Activated naive CD4-positive, alpha-beta T cell treated with anti-CD3 and anti-CD28 coated beads, Interleukin-2, amount 50 U/mL, for 16 hours (primary cell): ENCODE results near the gene RBM26.

Experiments used
- DNase-seq: peaks from one replicate; pipeline ENCODE4 v3.0.0-alpha.2; 2020

The RBM26 gene

GRCh38 chr13:79423801-79424642 lies 18.0 kb upstream of the RBM26 start:
- DNase-seq, result no peak

- no peak for DNase-seq
Measured at GRCh38 chr13:79423340-79423739, 17.3 kb upstream of the RBM26 start.

GRCh38 chr13:79419365-79419764 lies 13.3 kb upstream of the RBM26 start:
- DNase-seq, result no peak

- DNase-seq, result no peak
Measured at GRCh38 chr13:79417741-79418140, 11.7 kb upstream of the RBM26 start.

GRCh38 chr13:79413521-79413920 lies 7.5 kb upstream of the RBM26 start:
- DNase-seq, result no peak

- no peak for DNase-seq
Measured at GRCh38 chr13:79409828-79410227, 3.8 kb upstream of the RBM26 start.

GRCh38 chr13:79407349-79407979 lies 1.4 kb upstream of the RBM26 start:
- no peak for DNase-seq

- DNase-seq, result no peak
Measured at GRCh38 chr13:79406597-79406908, 498 bp upstream of the RBM26 start.

GRCh38 chr13:79405501-79405830 lies 589 bp downstream of the RBM26 start:
- no peak for DNase-seq

GRCh38 chr13:79404985-79405384 lies 1.1 kb downstream of the RBM26 start:
- peak; percentile 29 for DNase-seq

GRCh38 chr13:79404361-79404760 lies 1.7 kb downstream of the RBM26 start:
- no peak for DNase-seq

- DNase-seq, result no peak
Measured at GRCh38 chr13:79403113-79403512, 2.9 kb downstream of the RBM26 start.

- no peak for DNase-seq
Measured at GRCh38 chr13:79402679-79403078, 3.4 kb downstream of the RBM26 start.

- DNase-seq, result no peak
Measured at GRCh38 chr13:79402074-79402635, 3.9 kb downstream of the RBM26 start.

GRCh38 chr13:79401259-79402070 lies 4.6 kb downstream of the RBM26 start:
- DNase-seq, result no peak

GRCh38 chr13:79398915-79399314 lies 7.1 kb downstream of the RBM26 start:
- no peak for DNase-seq

- DNase-seq, result no peak
Measured at GRCh38 chr13:79398127-79398526, 7.9 kb downstream of the RBM26 start.

GRCh38 chr13:79395881-79396280 lies 10.2 kb downstream of the RBM26 start:
- DNase-seq, result no peak

GRCh38 chr13:79393564-79394249 lies 12.3 kb downstream of the RBM26 start:
- DNase-seq, result no peak

- DNase-seq, result no peak
Measured at GRCh38 chr13:79392882-79393563, 13.0 kb downstream of the RBM26 start.

GRCh38 chr13:79389026-79389425 lies 17.0 kb downstream of the RBM26 start:
- no peak for DNase-seq

GRCh38 chr13:79387853-79388252 lies 18.2 kb downstream of the RBM26 start:
- DNase-seq, result no peak
